T-helper 2 cell treated with Interferon-gamma antibody and Interleukin-4, amounts not matched to agents 5 μg/mL and 100 μg/mL, for 36 hours (primary cell): ENCODE measurements around the gene PAK3.

Source experiments
- DNase-seq: peaks from one replicate; pipeline ENCODE4 v3.0.0; 2021; ENCODE audit warnings: low spot score
- H3K27ac Mint-ChIP-seq: one replicate; pipeline ENCODE4 v1.8.0; 2021; ENCODE audit warnings: mild to moderate bottlenecking, mixed read lengths
- H3K27me3 Mint-ChIP-seq: one replicate; pipeline ENCODE4 v1.8.0; 2021; ENCODE audit warnings: low read depth, mixed read lengths
- H3K36me3 Mint-ChIP-seq: one replicate; pipeline ENCODE4 v1.8.0; 2021; ENCODE audit warnings: low read depth, mixed read lengths
- H3K4me1 Mint-ChIP-seq: one replicate; pipeline ENCODE4 v1.8.0; 2021; ENCODE audit warnings: low read depth, mixed read lengths
- H3K4me3 Mint-ChIP-seq: one replicate; pipeline ENCODE4 v1.8.0; 2022; ENCODE audit warnings: mild to moderate bottlenecking, moderate library complexity, mixed read lengths
- H3K9me3 Mint-ChIP-seq: one replicate; pipeline ENCODE4 v1.8.0; 2021; ENCODE audit warnings: mixed read lengths

Gene PAK3

GRCh38 chrX:111114806-111115205 lies 18.8 kb downstream of the PAK3 start:
- peaks cover 3% of the 10 kb centered on the region for H3K4me1 Mint-ChIP-seq
- H3K4me3 Mint-ChIP-seq = no peak overlapping the region
- no peaks in the 10 kb centered on the region for H3K27me3 Mint-ChIP-seq
- no peak overlapping the region for H3K27ac Mint-ChIP-seq
- H3K36me3 Mint-ChIP-seq = no peaks in the 10 kb centered on the region
- DNase-seq = no peak
- no peaks in the 10 kb centered on the region for H3K9me3 Mint-ChIP-seq

GRCh38 chrX:111116666-111117065 lies 20.7 kb downstream of the PAK3 start:
- Mint-ChIP-seq H3K4me1 (peaks cover 3% of the 10 kb centered on the region), H3K27ac (no peak overlapping the region), H3K27me3 (no peaks in the 10 kb centered on the region), H3K36me3 (no peaks in the 10 kb centered on the region), H3K9me3 (no peaks in the 10 kb centered on the region), H3K4me3 (no peak overlapping the region)
- DNase-seq = no peak

GRCh38 chrX:111119341-111119740 lies 23.4 kb downstream of the PAK3 start:
- no peaks in the 10 kb centered on the region for H3K27me3 Mint-ChIP-seq
- no peaks in the 10 kb centered on the region for H3K36me3 Mint-ChIP-seq
- H3K9me3 Mint-ChIP-seq = no peaks in the 10 kb centered on the region
- DNase-seq = no peak
- H3K4me3 Mint-ChIP-seq = no peak overlapping the region
- peaks cover 7% of the 10 kb centered on the region for H3K4me1 Mint-ChIP-seq
- H3K27ac Mint-ChIP-seq = no peak overlapping the region

- H3K27me3 Mint-ChIP-seq = no peaks in the 10 kb centered on the region
- H3K36me3 Mint-ChIP-seq = no peaks in the 10 kb centered on the region
- H3K4me1 Mint-ChIP-seq = peaks cover 4% of the 10 kb centered on the region
- peak overlapping the region; percentile 56 for H3K27ac Mint-ChIP-seq
- no peak for DNase-seq
- H3K9me3 Mint-ChIP-seq = no peaks in the 10 kb centered on the region
- H3K4me3 Mint-ChIP-seq = peak overlapping the region; percentile 72
These were observed 27.1 kb downstream of the PAK3 start for GRCh38 chrX:111123125-111123524.

GRCh38 chrX:111123606-111124179 lies 27.7 kb downstream of the PAK3 start:
- Mint-ChIP-seq H3K27ac (peak overlapping the region; percentile 56), H3K4me3 (peak overlapping the region; percentile 72), H3K27me3 (no peaks in the 10 kb centered on the region), H3K36me3 (no peaks in the 10 kb centered on the region), H3K9me3 (no peaks in the 10 kb centered on the region), H3K4me1 (peaks cover 4% of the 10 kb centered on the region)
- no peak for DNase-seq

- Mint-ChIP-seq H3K9me3 (no peaks in the 10 kb centered on the region), H3K36me3 (no peaks in the 10 kb centered on the region), H3K27ac (no peak overlapping the region), H3K27me3 (no peaks in the 10 kb centered on the region), H3K4me3 (no peak overlapping the region), H3K4me1 (peaks cover 5% of the 10 kb centered on the region)
- DNase-seq = peak; percentile 25
These were observed 28.4 kb downstream of the PAK3 start for GRCh38 chrX:111124418-111124817.

GRCh38 chrX:111127038-111127437 lies 31.0 kb downstream of the PAK3 start:
- peaks cover 11% of the 10 kb centered on the region for H3K4me1 Mint-ChIP-seq
- H3K9me3 Mint-ChIP-seq = no peaks in the 10 kb centered on the region
- H3K4me3 Mint-ChIP-seq = no peak overlapping the region

GRCh38 chrX:111129921-111130320 lies 33.9 kb downstream of the PAK3 start:
- peaks cover 7% of the 10 kb centered on the region for H3K4me1 Mint-ChIP-seq
- H3K36me3 Mint-ChIP-seq = no peaks in the 10 kb centered on the region
- H3K4me3 Mint-ChIP-seq = no peak overlapping the region
- H3K27ac Mint-ChIP-seq = no peak overlapping the region
- H3K27me3 Mint-ChIP-seq = no peaks in the 10 kb centered on the region
- DNase-seq = no peak
- H3K9me3 Mint-ChIP-seq = no peaks in the 10 kb centered on the region

More at GRCh38 chrX:111127038-111127437, 31.0 kb downstream of the PAK3 start:
- no peak for DNase-seq
- Mint-ChIP-seq H3K36me3 (no peaks in the 10 kb centered on the region), H3K27me3 (no peaks in the 10 kb centered on the region), H3K27ac (no peak overlapping the region)

- H3K27ac Mint-ChIP-seq = no peak overlapping the region
- H3K36me3 Mint-ChIP-seq = no peaks in the 10 kb centered on the region
- no peak for DNase-seq
- H3K4me1 Mint-ChIP-seq = peaks cover 7% of the 10 kb centered on the region
- H3K9me3 Mint-ChIP-seq = no peaks in the 10 kb centered on the region
- H3K27me3 Mint-ChIP-seq = no peaks in the 10 kb centered on the region
- H3K4me3 Mint-ChIP-seq = no peak overlapping the region
These were observed 35.6 kb downstream of the PAK3 start for GRCh38 chrX:111131572-111131971.

- Mint-ChIP-seq H3K4me1 (peaks cover 7% of the 10 kb centered on the region), H3K36me3 (no peaks in the 10 kb centered on the region), H3K27ac (no peak overlapping the region), H3K9me3 (no peaks in the 10 kb centered on the region), H3K27me3 (no peaks in the 10 kb centered on the region), H3K4me3 (no peak overlapping the region)
- no peak for DNase-seq
These were observed 37.4 kb downstream of the PAK3 start for GRCh38 chrX:111133389-111133788.

GRCh38 chrX:111145878-111146277 lies 49.9 kb downstream of the PAK3 start:
- Mint-ChIP-seq H3K27me3 (peaks cover 5% of the 10 kb centered on the region), H3K4me1 (no peaks in the 10 kb centered on the region), H3K27ac (no peak overlapping the region), H3K36me3 (no peaks in the 10 kb centered on the region), H3K4me3 (no peak overlapping the region), H3K9me3 (no peaks in the 10 kb centered on the region)
- no peak for DNase-seq

- H3K27me3 Mint-ChIP-seq = no peaks in the 10 kb centered on the region
- no peak overlapping the region for H3K27ac Mint-ChIP-seq
- no peak overlapping the region for H3K4me3 Mint-ChIP-seq
- no peaks in the 10 kb centered on the region for H3K9me3 Mint-ChIP-seq
- H3K4me1 Mint-ChIP-seq = no peaks in the 10 kb centered on the region
- no peak for DNase-seq
- H3K36me3 Mint-ChIP-seq = no peaks in the 10 kb centered on the region
These were observed 55.8 kb downstream of the PAK3 start for GRCh38 chrX:111151764-111152163.

GRCh38 chrX:111159232-111159631 lies 63.2 kb downstream of the PAK3 start:
- no peak for DNase-seq
- Mint-ChIP-seq H3K4me1 (no peaks in the 10 kb centered on the region), H3K4me3 (no peak overlapping the region), H3K9me3 (no peaks in the 10 kb centered on the region), H3K27me3 (no peaks in the 10 kb centered on the region), H3K36me3 (no peaks in the 10 kb centered on the region), H3K27ac (no peak overlapping the region)

GRCh38 chrX:111164728-111165127 lies 68.7 kb downstream of the PAK3 start:
- no peak for DNase-seq

GRCh38 chrX:111165902-111166301 lies 69.9 kb downstream of the PAK3 start:
- no peaks in the 10 kb centered on the region for H3K36me3 Mint-ChIP-seq
- H3K9me3 Mint-ChIP-seq = no peaks in the 10 kb centered on the region
- H3K4me1 Mint-ChIP-seq = peaks cover 3% of the 10 kb centered on the region
- H3K4me3 Mint-ChIP-seq = no peak overlapping the region
- H3K27ac Mint-ChIP-seq = no peak overlapping the region
- no peak for DNase-seq
- no peaks in the 10 kb centered on the region for H3K27me3 Mint-ChIP-seq

More at GRCh38 chrX:111164728-111165127, 68.7 kb downstream of the PAK3 start:
- no peaks in the 10 kb centered on the region for H3K36me3 Mint-ChIP-seq
- no peak overlapping the region for H3K27ac Mint-ChIP-seq
- no peak overlapping the region for H3K4me3 Mint-ChIP-seq
- H3K27me3 Mint-ChIP-seq = no peaks in the 10 kb centered on the region
- H3K4me1 Mint-ChIP-seq = peaks cover 3% of the 10 kb centered on the region
- H3K9me3 Mint-ChIP-seq = no peaks in the 10 kb centered on the region
